ENCODE measurements around the gene CCDC50.

CCDC50 gene

DNA sequence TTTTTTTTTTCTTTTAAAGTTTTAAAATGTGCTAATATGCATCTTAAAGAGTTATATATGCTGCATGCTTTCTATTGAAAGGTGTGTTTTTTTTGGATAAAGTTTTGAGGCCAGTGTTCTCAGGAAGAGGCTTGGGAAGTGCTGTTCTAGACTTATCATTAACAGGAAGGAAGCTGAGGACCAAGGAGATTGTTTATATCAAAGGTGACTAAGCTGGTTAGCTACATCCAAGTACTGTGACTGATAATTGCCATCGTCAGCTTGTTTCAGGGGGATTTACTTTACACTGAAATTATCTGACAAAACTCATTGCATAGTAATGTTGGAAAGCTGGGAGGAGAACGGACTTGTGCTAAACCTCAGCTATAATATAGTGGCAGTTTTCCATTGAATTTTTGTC lies 37.5 kb downstream of the CCDC50 start:
- no peaks in the 10 kb centered on the region for H3K27me3 ChIP-seq (replicated peaks; ENCODE audit: control insufficient read depth, insufficient read depth, low read length)
- no peak overlapping the region for H3K4me3 ChIP-seq (replicated peaks; ENCODE audit: low read depth, low read length)
- H3K36me3 ChIP-seq (ENCODE audit: control insufficient read depth, insufficient read depth, low read length), result peaks cover 2% of the 10 kb centered on the region
- no peak for DNase-seq (ENCODE audit: extremely low read depth, insufficient read length)
- TF ChIP-seq, protein P1, sequence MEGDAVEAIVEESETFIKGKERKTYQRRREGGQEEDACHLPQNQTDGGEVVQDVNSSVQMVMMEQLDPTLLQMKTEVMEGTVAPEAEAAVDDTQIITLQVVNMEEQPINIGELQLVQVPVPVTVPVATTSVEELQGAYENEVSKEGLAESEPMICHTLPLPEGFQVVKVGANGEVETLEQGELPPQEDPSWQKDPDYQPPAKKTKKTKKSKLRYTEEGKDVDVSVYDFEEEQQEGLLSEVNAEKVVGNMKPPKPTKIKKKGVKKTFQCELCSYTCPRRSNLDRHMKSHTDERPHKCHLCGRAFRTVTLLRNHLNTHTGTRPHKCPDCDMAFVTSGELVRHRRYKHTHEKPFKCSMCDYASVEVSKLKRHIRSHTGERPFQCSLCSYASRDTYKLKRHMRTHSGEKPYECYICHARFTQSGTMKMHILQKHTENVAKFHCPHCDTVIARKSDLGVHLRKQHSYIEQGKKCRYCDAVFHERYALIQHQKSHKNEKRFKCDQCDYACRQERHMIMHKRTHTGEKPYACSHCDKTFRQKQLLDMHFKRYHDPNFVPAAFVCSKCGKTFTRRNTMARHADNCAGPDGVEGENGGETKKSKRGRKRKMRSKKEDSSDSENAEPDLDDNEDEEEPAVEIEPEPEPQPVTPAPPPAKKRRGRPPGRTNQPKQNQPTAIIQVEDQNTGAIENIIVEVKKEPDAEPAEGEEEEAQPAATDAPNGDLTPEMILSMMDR (IDR thresholded peaks at IDR 0.05; ENCODE audit: insufficient read depth, low read length, poor library complexity, severe bottlenecking), result no peak

DNA sequence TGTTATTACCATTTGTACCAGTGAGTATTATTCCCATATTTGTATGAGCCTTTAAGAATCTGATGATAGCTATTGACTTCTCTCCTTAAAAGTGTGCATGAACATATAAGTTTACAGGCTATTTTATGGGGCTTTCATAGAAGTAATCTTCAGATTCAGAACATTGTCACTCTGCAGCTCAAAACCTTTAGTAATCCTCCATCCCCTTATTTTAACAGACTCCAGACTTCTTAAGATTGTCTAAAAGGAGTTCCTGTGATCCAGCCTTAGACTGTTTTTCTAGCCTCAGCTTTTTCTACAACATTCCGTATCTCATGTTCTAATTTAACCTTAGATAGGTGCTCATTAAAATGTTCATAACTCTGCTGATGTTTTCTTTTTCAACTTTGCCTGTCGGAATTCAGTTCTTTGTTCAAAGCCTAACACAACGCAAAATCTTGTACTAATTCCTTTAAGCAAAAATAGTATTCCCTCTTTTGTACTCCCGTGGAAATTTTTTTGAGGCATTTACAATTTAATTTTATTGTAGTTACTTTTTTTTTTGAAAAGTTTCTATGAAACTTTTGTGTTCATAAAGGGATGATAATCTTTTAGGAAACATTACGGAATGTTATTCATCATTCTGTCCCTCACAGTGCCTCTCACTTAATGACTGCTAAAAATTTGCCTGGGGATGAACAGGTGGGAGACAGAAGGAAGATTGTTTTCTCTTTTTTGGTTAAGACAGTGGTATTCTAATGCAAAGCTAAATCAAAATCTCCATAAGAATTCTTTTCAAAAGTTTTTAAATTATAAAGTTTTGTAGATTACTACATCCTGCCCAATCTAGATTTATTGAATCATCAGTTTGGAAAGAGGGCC lies 39.8 kb downstream of the CCDC50 start:
- Histone ChIP-seq H3K27me3 (replicated peaks; ENCODE audit: control insufficient read depth, insufficient read depth, low read length) (no peaks in the 10 kb centered on the region), H3K36me3 (ENCODE audit: control insufficient read depth, insufficient read depth, low read length) (no peaks in the 10 kb centered on the region)

DNA sequence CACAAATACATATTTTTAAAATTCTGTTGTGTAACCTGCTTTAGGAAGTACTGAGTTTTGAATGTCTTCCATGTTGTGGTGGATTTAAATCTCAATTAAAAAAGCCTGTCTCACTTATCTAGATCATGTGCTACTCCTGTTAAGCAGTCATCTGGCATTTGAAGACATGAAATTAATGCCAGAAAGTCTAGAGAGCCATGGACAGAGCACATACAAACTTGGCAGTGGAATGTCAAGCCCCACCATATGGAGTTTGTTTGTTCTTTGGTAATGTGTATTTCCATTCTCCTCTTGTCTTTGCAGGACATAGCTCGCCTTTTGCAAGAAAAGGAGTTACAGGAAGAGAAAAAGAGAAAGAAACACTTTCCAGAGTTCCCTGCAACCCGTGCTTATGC lies 40.4 kb downstream of the CCDC50 start:
- no peak for DNase-seq (ENCODE audit: extremely low read depth, insufficient read length)
- no peaks in the 10 kb centered on the region for H3K36me3 ChIP-seq (ENCODE audit: control insufficient read depth, insufficient read depth, low read length)

More for the DNA sequence above, 39.8 kb downstream of the CCDC50 start:
- H3K4me3 ChIP-seq (replicated peaks; ENCODE audit: low read depth, low read length), result no peak overlapping the region
- DNase-seq (ENCODE audit: extremely low read depth, insufficient read length), result no peak
- TF ChIP-seq, protein P1 (IDR thresholded peaks at IDR 0.05; ENCODE audit: insufficient read depth, low read length, poor library complexity, severe bottlenecking), result no peak

DNA sequence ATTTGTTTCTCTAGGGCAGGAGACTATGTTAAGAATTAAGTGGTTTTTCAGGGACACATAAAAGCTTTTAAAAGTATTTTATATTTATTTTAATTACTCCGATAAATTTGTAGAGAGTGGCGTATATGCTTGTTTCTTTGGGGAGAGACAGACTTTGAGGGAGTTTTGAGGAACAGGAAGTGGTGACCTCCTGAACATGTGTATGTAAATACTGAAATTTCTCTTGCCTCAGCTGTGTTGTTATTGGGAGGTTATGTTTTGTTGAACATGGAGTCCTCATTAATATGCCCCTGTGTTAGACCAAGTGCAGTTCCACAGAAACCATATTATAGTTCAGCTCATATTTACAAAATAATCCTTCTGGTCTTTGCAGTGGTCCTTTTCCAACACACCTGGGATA lies 42.9 kb downstream of the CCDC50 start:
- peaks cover 4% of the 10 kb centered on the region for H3K36me3 ChIP-seq (ENCODE audit: control insufficient read depth, insufficient read depth, low read length)
- H3K4me3 ChIP-seq (replicated peaks; ENCODE audit: low read depth, low read length), result no peak overlapping the region
- no peak for DNase-seq (ENCODE audit: extremely low read depth, insufficient read length)
- TF ChIP-seq, protein P1 (IDR thresholded peaks at IDR 0.05; ENCODE audit: insufficient read depth, low read length, poor library complexity, severe bottlenecking), result no peak
- H3K27me3 ChIP-seq (replicated peaks; ENCODE audit: control insufficient read depth, insufficient read depth, low read length), result no peaks in the 10 kb centered on the region

More for the DNA sequence above, 40.4 kb downstream of the CCDC50 start:
- no peak overlapping the region for H3K4me3 ChIP-seq (replicated peaks; ENCODE audit: low read depth, low read length)
- no peaks in the 10 kb centered on the region for H3K27me3 ChIP-seq (replicated peaks; ENCODE audit: control insufficient read depth, insufficient read depth, low read length)
- TF ChIP-seq, protein P1 (IDR thresholded peaks at IDR 0.05; ENCODE audit: insufficient read depth, low read length, poor library complexity, severe bottlenecking), result no peak

DNA sequence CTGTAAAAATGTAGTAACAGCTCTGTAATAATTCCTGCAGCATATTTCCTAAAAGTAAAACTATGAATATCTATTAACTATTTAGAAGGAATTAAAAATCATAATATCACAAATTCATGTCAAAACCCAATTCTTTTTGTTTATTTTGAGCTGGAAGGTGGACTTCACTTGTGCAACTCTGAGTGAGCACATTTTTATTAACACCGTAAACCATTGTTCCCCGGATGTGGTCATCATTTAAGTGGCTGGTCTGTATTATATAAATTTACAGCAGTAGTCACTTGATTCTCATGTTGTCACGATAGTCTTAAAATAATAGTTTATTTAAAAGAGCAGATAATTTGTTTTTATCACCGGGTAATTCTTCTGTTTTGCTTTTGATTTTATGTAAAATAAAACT lies 44.1 kb downstream of the CCDC50 start:
- no peak for DNase-seq (ENCODE audit: extremely low read depth, insufficient read length)
- TF ChIP-seq, protein P1 (IDR thresholded peaks at IDR 0.05; ENCODE audit: insufficient read depth, low read length, poor library complexity, severe bottlenecking), result no peak
- no peak overlapping the region for H3K4me3 ChIP-seq (replicated peaks; ENCODE audit: low read depth, low read length)
- H3K27me3 ChIP-seq (replicated peaks; ENCODE audit: control insufficient read depth, insufficient read depth, low read length), result no peaks in the 10 kb centered on the region
- peaks cover 4% of the 10 kb centered on the region for H3K36me3 ChIP-seq (ENCODE audit: control insufficient read depth, insufficient read depth, low read length)

All from GM06990 (cell line).